Panc1 (cell line): ENCODE measurements around the gene DCDC2.
"Not testable (repeated sequence)": the region's sequence is repeated elsewhere in the genome, so short reads cannot be mapped to it uniquely, and the experiment has no call there.

Experiments
- POLR2AphosphoS5 ChIP-seq: IDR thresholded peaks from 2 replicates; pipeline ENCODE4 v1.6.1; 2012; ENCODE audit warnings: mild to moderate bottlenecking, low read depth, low read length, moderate library complexity
- TF ChIP-seq, protein P1 (sequence below): fragments of 450-650 bp; IDR thresholded peaks from 2 replicates; pipeline ENCODE4 v1.5.1; 2017; ENCODE audit warnings: mild to moderate bottlenecking

DNA sequence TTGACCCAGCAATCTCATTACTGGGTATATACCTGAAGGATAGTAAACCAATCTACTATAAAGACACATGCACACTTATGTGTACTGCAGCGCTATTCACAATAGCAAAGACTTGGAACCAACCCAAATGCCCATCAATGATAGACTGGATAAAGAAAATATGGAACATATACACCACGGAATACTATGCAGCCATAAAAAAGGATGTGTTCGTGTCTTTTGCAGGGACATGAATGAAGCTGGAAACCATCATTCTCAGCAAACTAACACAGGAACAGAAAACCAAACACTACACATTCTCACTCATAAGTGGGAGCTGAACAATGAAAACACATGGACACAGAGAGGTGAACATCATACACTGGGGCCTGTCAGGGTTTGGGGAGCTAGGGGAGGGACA is 153.7 kb downstream of the DCDC2 start:
- TF ChIP-seq, protein P1, sequence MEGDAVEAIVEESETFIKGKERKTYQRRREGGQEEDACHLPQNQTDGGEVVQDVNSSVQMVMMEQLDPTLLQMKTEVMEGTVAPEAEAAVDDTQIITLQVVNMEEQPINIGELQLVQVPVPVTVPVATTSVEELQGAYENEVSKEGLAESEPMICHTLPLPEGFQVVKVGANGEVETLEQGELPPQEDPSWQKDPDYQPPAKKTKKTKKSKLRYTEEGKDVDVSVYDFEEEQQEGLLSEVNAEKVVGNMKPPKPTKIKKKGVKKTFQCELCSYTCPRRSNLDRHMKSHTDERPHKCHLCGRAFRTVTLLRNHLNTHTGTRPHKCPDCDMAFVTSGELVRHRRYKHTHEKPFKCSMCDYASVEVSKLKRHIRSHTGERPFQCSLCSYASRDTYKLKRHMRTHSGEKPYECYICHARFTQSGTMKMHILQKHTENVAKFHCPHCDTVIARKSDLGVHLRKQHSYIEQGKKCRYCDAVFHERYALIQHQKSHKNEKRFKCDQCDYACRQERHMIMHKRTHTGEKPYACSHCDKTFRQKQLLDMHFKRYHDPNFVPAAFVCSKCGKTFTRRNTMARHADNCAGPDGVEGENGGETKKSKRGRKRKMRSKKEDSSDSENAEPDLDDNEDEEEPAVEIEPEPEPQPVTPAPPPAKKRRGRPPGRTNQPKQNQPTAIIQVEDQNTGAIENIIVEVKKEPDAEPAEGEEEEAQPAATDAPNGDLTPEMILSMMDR, result not testable (repeated sequence)
- not testable (repeated sequence) for TF ChIP-seq POLR2AphosphoS5
